NB4 (cell line): ENCODE data around the gene STX3.

Source experiments
- DNase-seq: peaks from one replicate; pipeline ENCODE4 v3.0.0; 2010; ENCODE audit warnings: low read depth
- H3K4me3 ChIP-seq: one replicate; pipeline ENCODE4 v1.5.1; 2011; ENCODE audit warnings: mild to moderate bottlenecking, low read depth, low read length, moderate library complexity
- MYC ChIP-seq: IDR thresholded peaks from 2 replicates; pipeline ENCODE4 v1.6.1; 2011; ENCODE audit warnings: low read depth, low read length
- POLR2A ChIP-seq: IDR thresholded peaks from 2 replicates; pipeline ENCODE4 v1.6.1; 2011; ENCODE audit warnings: mild to moderate bottlenecking; ENCODE audit not compliant: insufficient read length; ENCODE audit errors: extremely low read depth
- TF ChIP-seq, protein P1 (sequence below): IDR thresholded peaks from 2 replicates; pipeline ENCODE4 v1.6.1; 2011; ENCODE audit warnings: low read depth, low read length
- TF ChIP-seq, protein P2 (sequence below): IDR thresholded peaks from one replicate; pipeline ENCODE4 v1.5.1; 2012; ENCODE audit warnings: low read depth, low read length

Gene STX3

DNA sequence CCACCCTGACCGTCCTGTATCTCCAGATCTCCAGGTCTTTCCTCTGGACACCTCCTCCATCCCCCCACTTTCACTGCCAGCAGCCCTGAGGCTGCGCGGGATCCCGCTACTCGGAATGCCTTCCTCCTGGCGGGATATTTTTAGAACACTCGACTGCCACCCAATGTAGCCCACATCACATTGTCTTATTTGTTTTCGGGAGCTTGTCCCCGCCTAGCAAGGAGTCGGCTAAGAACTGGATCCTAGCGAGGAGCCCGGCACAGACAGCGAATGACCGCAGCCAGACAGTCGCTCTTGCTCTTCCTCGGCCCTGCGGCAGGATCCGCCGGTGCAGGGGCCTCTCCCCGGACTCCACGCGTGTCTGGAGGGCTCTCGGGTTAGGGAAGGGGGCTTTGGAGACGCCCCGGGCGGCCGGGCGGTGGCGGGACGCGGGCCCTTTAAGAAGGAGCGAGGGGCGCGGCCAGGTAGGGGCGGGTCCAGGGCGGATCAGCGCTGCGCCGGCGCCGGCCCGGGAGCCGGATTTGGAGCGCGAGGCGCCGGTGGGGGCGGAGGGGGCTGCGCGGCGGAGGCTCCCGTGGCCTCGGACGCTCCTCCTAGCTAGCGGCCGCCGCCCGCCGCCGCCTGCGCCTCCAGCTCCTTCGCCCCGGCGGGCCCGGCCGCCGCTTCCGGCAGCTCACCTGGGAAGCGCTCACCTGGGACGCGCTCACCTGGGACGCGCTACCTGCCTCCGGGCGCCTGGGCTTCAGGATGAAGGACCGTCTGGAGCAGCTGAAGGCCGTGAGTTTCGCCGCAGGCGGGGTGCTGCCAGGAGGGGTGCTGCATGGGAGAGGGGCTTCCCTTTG lies at the start of gene STX3:
TSS of gene STX3 (plus strand) at position 518 of the 842 bp plus-strand sequence. CDS start at position 748, 230 bp downstream.
- peak within 1 kb of the TSS; percentile 73 for H3K4me3 ChIP-seq
- TF ChIP-seq, protein P1, sequence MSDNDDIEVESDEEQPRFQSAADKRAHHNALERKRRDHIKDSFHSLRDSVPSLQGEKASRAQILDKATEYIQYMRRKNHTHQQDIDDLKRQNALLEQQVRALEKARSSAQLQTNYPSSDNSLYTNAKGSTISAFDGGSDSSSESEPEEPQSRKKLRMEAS: 0 out of 2 replicates have a peak, but pooled peaks have one; percentile 40
- TF ChIP-seq MYC: peak; percentile 21; the same call in 1 of the 2 replicates
- TF ChIP-seq, protein P2, sequence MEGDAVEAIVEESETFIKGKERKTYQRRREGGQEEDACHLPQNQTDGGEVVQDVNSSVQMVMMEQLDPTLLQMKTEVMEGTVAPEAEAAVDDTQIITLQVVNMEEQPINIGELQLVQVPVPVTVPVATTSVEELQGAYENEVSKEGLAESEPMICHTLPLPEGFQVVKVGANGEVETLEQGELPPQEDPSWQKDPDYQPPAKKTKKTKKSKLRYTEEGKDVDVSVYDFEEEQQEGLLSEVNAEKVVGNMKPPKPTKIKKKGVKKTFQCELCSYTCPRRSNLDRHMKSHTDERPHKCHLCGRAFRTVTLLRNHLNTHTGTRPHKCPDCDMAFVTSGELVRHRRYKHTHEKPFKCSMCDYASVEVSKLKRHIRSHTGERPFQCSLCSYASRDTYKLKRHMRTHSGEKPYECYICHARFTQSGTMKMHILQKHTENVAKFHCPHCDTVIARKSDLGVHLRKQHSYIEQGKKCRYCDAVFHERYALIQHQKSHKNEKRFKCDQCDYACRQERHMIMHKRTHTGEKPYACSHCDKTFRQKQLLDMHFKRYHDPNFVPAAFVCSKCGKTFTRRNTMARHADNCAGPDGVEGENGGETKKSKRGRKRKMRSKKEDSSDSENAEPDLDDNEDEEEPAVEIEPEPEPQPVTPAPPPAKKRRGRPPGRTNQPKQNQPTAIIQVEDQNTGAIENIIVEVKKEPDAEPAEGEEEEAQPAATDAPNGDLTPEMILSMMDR: no peak
- peak; percentile 56 for TF ChIP-seq POLR2A
- DNase-seq: peak; percentile 83

DNA sequence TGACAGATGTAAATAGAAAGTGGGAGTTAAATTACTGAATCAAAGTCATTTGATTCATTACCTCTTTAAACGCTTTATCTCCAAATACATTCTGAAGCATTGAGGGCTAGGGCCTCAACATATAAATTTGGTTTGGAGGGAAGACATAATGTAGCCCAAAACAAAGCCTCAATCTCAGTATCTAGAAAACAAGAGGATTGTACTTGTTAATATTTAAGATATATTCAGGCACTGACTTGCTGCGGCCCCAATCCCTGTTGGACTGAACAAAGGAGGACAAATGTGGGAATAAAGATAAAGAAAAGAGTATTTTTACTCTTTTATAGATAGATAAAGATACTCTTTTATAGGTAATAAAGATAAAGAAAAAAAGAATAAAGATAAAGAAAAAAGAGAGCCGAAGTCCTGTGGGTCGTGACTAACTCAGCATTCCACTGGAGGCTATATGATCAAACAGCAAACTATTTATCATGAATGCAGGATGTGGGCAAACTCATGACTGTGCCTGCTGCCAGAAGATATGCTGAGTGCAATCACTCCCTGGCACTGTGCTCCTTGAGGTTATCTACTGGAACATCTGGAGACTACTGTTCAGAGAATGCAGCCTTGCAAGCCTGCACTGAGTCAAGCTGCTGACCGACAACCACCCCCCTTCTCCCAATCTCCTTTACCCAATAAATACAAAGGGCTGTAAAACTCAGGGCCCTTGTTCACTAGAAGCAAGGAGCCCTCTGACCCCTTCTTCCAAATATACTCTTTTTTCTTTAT lies 48.5 kb upstream of the STX3 start:
- H3K4me3 ChIP-seq: no peak overlapping the region
- no peak for DNase-seq
- TF ChIP-seq MYC: no peak
- no peak for TF ChIP-seq POLR2A
- TF ChIP-seq, protein P1: no peak
- TF ChIP-seq, protein P2: no peak

DNA sequence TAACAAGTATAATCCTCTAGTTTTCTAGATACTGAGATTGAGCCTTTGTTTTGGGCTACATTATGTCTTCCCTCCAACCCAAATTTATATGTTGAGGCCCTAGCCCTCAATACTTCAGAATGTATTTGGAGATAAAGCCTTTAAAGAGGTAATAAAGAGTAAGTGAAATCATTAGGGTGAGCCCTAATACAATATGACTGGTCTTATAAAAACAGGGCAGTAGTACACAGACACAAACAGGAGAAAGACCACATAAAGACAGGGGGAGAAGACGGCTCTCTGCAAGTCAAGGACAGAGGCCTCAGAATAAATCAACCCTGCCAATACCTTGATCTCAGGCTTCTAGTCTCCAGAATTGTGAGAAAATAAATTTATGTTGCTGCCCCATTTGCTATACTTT lies 47.8 kb upstream of the STX3 start:
- no peak for DNase-seq
- H3K4me3 ChIP-seq: no peak overlapping the region
- no peak for TF ChIP-seq POLR2A
- TF ChIP-seq, protein P2: no peak
- TF ChIP-seq, protein P1: no peak
- TF ChIP-seq MYC: no peak

DNA sequence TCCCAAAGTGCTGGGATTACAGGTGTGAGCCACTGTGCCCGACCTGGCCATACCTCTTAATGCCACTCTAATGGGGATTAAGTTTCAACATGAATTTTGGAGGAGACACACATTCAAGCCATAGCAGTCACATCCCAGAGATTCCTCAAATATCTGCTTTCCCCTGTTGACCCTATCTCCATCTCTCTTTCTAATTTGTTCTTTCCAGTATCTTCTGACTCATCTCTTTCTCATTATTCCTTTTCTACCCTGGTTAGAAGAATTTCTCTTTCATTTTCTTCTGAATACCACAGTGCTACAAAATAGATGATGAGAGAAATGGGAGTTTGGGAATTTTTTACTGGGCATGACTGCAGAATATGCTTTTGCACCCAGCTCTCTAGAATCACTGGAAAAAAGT lies 46.6 kb upstream of the STX3 start:
- DNase-seq: no peak
- H3K4me3 ChIP-seq: no peak overlapping the region
- TF ChIP-seq MYC (no peak), POLR2A (no peak)
- TF ChIP-seq, protein P2: no peak
- TF ChIP-seq, protein P1: no peak

DNA sequence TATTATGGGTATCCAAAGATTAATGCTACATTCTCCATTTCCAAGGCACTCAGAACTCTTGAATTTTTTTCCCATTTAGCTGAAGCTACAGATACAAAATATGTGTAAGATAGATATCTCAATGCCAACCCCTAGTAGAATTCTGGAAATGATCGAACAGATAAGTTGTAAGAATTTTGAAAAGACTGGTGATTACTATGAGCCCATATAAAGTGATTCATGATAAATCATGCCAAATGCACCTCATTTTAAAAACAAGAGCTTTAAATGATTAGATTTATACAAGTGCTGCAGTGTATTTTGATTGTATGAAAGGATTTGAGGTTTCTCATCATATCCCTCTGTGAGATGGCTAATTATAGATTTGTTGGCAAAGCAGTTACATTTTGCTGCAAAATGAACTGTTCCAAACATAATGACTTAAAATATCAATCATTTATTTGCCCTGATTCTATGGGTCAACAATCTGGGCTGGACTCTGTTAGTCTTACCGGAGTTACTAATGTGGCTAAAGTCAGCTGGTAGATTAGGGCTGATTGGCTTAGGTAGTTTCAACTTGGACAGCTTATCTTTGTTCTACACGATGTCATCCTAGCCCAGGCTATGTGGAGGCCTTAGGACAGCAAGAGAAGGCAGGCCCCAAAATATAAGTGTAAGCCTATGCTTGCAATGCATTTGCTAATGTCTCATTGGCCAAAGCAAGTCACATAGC lies 44.9 kb upstream of the STX3 start:
- no peak for DNase-seq
- no peak overlapping the region for H3K4me3 ChIP-seq
- TF ChIP-seq POLR2A (no peak), MYC (no peak)
